ENCODE measurements around the gene SULF2.

GRCh38 chr20:47814632-47815415 is 29.5 kb upstream of the SULF2 start:
- TF ChIP-seq, protein P1, sequence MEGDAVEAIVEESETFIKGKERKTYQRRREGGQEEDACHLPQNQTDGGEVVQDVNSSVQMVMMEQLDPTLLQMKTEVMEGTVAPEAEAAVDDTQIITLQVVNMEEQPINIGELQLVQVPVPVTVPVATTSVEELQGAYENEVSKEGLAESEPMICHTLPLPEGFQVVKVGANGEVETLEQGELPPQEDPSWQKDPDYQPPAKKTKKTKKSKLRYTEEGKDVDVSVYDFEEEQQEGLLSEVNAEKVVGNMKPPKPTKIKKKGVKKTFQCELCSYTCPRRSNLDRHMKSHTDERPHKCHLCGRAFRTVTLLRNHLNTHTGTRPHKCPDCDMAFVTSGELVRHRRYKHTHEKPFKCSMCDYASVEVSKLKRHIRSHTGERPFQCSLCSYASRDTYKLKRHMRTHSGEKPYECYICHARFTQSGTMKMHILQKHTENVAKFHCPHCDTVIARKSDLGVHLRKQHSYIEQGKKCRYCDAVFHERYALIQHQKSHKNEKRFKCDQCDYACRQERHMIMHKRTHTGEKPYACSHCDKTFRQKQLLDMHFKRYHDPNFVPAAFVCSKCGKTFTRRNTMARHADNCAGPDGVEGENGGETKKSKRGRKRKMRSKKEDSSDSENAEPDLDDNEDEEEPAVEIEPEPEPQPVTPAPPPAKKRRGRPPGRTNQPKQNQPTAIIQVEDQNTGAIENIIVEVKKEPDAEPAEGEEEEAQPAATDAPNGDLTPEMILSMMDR (IDR thresholded peaks at IDR 0.05; ENCODE audit: low read depth, low read length, missing input control) = no peak
- TF ChIP-seq, protein P2, sequence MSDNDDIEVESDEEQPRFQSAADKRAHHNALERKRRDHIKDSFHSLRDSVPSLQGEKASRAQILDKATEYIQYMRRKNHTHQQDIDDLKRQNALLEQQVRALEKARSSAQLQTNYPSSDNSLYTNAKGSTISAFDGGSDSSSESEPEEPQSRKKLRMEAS (IDR thresholded peaks at IDR 0.05) = no peak
- TF ChIP-seq FOXA1 (IDR thresholded peaks at IDR 0.05) (no peak), JUND (IDR thresholded peaks at IDR 0.05) (no peak), YY1 (IDR thresholded peaks at IDR 0.05) (no peak)
